GM21717 (cell line): Measurements from ENCODE around the gene PPP6R2.

Experiments used
- ATAC-seq: cut with Tn5 transposase; IDR thresholded peaks from one replicate; pipeline ENCODE4 v1.9.1; 2021; ENCODE audit warnings: mild to moderate bottlenecking, moderate library complexity; ENCODE audit not compliant: unreplicated experiment

The PPP6R2 gene

GRCh38 chr22:50342651-50343540 lies at the start of gene PPP6R2:
TSS of gene PPP6R2 (plus strand) at chr22:50343327. CDS start at chr22:50393909, 50,582 bp downstream.
- ATAC-seq: peak; percentile 64

- no peak for ATAC-seq
Observed at GRCh38 chr22:50293441-50294318, 49.4 kb upstream of the PPP6R2 start.

GRCh38 chr22:50294319-50294656 lies 48.8 kb upstream of the PPP6R2 start:
- ATAC-seq: no peak

GRCh38 chr22:50296658-50297490 lies 46.3 kb upstream of the PPP6R2 start:
- ATAC-seq: no peak

- ATAC-seq: no peak
Observed at GRCh38 chr22:50297510-50298265, 45.4 kb upstream of the PPP6R2 start.

GRCh38 chr22:50298266-50298637 lies 44.9 kb upstream of the PPP6R2 start:
- no peak for ATAC-seq

- no peak for ATAC-seq
Observed at GRCh38 chr22:50298937-50299784, 44.0 kb upstream of the PPP6R2 start.

- no peak for ATAC-seq
Observed at GRCh38 chr22:50299785-50300619, 43.1 kb upstream of the PPP6R2 start.

- ATAC-seq: no peak
Observed at GRCh38 chr22:50300620-50301257, 42.4 kb upstream of the PPP6R2 start.

GRCh38 chr22:50301581-50301991 lies 41.5 kb upstream of the PPP6R2 start:
- ATAC-seq: no peak

- ATAC-seq: no peak
Observed at GRCh38 chr22:50302041-50302541, 41.0 kb upstream of the PPP6R2 start.

GRCh38 chr22:50302564-50302963 lies 40.6 kb upstream of the PPP6R2 start:
- no peak for ATAC-seq

- ATAC-seq: no peak
Observed at GRCh38 chr22:50303515-50303847, 39.6 kb upstream of the PPP6R2 start.

GRCh38 chr22:50303848-50304527 lies 39.1 kb upstream of the PPP6R2 start:
- ATAC-seq: no peak

- ATAC-seq: no peak
Observed at GRCh38 chr22:50304528-50305392, 38.4 kb upstream of the PPP6R2 start.

- ATAC-seq: no peak
Observed at GRCh38 chr22:50305393-50305922, 37.7 kb upstream of the PPP6R2 start.
